ENCODE data around the gene SOX13. TPM values are rescaled to one million over a fixed set of nuclear protein-coding genes. Genes with fewer than 3 reads are reported as not detected.
"Not testable (repeated sequence)": the region's sequence is repeated elsewhere in the genome, so short reads cannot be mapped to it uniquely, and the experiment has no call there.

SOX13 gene
- total RNA-seq, 1 experiment from 2014 or later = 171 TPM

DNA sequence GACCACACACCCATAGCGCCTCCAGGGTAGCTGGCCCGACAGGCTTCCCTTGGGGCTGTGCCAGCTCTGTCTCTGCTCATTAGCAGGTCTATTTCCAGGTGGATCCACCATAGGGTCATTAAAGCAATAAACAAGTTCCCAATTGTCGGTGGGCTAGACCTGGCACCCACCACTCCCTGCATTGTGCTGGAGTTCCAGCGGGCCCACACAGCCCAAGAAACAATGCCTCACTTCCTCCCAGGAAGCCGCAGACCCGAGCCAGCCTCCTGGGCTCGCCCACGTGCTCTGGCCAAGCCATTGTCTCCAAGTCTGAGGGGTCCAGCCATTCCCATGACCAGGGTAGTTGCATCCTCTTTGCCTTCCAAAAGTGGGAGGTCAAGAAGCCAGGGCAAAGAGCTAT, 27.5 kb upstream of the SOX13 start (continued):
- TF ChIP-seq, protein P1, sequence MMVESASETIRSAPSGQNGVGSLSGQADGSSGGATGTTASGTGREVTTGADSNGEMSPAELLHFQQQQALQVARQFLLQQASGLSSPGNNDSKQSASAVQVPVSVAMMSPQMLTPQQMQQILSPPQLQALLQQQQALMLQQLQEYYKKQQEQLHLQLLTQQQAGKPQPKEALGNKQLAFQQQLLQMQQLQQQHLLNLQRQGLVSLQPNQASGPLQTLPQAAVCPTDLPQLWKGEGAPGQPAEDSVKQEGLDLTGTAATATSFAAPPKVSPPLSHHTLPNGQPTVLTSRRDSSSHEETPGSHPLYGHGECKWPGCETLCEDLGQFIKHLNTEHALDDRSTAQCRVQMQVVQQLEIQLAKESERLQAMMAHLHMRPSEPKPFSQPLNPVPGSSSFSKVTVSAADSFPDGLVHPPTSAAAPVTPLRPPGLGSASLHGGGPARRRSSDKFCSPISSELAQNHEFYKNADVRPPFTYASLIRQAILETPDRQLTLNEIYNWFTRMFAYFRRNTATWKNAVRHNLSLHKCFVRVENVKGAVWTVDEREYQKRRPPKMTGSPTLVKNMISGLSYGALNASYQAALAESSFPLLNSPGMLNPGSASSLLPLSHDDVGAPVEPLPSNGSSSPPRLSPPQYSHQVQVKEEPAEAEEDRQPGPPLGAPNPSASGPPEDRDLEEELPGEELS (CRISPR knock-in tag; IDR thresholded peaks at IDR 0.05) = no peak
- TF ChIP-seq NR2C2 (CRISPR knock-in tag; IDR thresholded peaks at IDR 0.05) = no peak
- TF ChIP-seq, protein P2, sequence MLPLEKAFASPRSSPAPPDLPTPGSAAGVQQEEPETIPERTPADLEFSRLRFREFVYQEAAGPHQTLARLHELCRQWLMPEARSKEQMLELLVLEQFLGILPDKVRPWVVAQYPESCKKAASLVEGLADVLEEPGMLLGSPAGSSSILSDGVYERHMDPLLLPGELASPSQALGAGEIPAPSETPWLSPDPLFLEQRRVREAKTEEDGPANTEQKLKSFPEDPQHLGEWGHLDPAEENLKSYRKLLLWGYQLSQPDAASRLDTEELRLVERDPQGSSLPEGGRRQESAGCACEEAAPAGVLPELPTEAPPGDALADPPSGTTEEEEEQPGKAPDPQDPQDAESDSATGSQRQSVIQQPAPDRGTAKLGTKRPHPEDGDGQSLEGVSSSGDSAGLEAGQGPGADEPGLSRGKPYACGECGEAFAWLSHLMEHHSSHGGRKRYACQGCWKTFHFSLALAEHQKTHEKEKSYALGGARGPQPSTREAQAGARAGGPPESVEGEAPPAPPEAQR (CRISPR knock-in tag; IDR thresholded peaks at IDR 0.05) = no peak
- TF ChIP-seq TEAD1 (CRISPR knock-in tag; IDR thresholded peaks at IDR 0.05) = no peak
- TF ChIP-seq FOXP1 (CRISPR knock-in tag; IDR thresholded peaks at IDR 0.05; ENCODE audit: borderline replicate concordance) = no peak
- TF ChIP-seq SMAD4 (CRISPR knock-in tag; IDR thresholded peaks at IDR 0.05) = no peak
- TF ChIP-seq, protein P3, sequence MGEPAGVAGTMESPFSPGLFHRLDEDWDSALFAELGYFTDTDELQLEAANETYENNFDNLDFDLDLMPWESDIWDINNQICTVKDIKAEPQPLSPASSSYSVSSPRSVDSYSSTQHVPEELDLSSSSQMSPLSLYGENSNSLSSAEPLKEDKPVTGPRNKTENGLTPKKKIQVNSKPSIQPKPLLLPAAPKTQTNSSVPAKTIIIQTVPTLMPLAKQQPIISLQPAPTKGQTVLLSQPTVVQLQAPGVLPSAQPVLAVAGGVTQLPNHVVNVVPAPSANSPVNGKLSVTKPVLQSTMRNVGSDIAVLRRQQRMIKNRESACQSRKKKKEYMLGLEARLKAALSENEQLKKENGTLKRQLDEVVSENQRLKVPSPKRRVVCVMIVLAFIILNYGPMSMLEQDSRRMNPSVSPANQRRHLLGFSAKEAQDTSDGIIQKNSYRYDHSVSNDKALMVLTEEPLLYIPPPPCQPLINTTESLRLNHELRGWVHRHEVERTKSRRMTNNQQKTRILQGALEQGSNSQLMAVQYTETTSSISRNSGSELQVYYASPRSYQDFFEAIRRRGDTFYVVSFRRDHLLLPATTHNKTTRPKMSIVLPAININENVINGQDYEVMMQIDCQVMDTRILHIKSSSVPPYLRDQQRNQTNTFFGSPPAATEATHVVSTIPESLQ (CRISPR knock-in tag; IDR thresholded peaks at IDR 0.05) = no peak

DNA sequence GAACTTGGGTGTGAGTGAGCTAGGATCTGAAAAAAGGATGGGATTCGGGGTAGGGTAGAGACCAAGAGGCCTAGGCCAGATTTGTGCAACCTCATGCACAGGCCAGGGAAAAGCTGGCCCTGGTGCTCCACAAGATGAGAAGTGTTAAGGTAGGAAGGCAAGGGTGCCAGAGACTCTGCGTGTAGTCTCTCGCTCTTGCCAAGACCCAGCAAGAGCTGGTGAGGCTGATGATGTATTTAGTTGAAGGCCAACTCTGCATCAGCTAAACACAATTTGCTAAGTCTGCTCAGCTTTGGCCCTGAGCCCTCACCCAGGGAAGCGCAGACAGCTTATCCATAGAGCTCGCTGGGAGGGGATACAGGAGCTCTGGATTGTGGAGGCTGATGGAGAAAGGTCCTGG, 26.6 kb upstream of the SOX13 start:
- Mint-ChIP-seq H3K27ac (no peak overlapping the region), H3K36me3 (no peaks in the 10 kb centered on the region), H3K9me3 (no peaks in the 10 kb centered on the region), H3K27me3 (ENCODE audit: low read depth) (peaks cover 4% of the 10 kb centered on the region; the same call in 1 of the 2 replicates), H3K4me1 (peaks cover 9% of the 10 kb centered on the region), H3K4me3 (no peak overlapping the region)
- ChIA-PET POLR2A (interaction anchor here (0.6 kb wide), 1 partner anchor 20 kb away, joined by 3 read pairs; no protein-coding TSS in a partner anchor), CTCF (interaction anchor here (0.9 to 1.0 kb wide), 2 partner anchors 83 to 175 kb away, joined by 3 read pairs; no protein-coding TSS in a partner anchor)
- no peak for DNase-seq (ENCODE audit: low spot score)
- ATAC-seq = no peak
- no peak for TF ChIP-seq GABPB1 (CRISPR knock-in tag; IDR thresholded peaks at IDR 0.05)
- TF ChIP-seq, protein P4, sequence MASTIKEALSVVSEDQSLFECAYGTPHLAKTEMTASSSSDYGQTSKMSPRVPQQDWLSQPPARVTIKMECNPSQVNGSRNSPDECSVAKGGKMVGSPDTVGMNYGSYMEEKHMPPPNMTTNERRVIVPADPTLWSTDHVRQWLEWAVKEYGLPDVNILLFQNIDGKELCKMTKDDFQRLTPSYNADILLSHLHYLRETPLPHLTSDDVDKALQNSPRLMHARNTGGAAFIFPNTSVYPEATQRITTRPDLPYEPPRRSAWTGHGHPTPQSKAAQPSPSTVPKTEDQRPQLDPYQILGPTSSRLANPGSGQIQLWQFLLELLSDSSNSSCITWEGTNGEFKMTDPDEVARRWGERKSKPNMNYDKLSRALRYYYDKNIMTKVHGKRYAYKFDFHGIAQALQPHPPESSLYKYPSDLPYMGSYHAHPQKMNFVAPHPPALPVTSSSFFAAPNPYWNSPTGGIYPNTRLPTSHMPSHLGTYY (CRISPR knock-in tag; IDR thresholded peaks at IDR 0.05) = no peak
- TF ChIP-seq ZNF219 (CRISPR knock-in tag; IDR thresholded peaks at IDR 0.05; ENCODE audit: borderline replicate concordance) = no peak
- TF ChIP-seq, protein P5, sequence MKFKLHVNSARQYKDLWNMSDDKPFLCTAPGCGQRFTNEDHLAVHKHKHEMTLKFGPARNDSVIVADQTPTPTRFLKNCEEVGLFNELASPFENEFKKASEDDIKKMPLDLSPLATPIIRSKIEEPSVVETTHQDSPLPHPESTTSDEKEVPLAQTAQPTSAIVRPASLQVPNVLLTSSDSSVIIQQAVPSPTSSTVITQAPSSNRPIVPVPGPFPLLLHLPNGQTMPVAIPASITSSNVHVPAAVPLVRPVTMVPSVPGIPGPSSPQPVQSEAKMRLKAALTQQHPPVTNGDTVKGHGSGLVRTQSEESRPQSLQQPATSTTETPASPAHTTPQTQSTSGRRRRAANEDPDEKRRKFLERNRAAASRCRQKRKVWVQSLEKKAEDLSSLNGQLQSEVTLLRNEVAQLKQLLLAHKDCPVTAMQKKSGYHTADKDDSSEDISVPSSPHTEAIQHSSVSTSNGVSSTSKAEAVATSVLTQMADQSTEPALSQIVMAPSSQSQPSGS (CRISPR knock-in tag; IDR thresholded peaks at IDR 0.05; ENCODE audit: borderline replicate concordance, low read depth) = no peak
- TF ChIP-seq SOX15 (CRISPR knock-in tag; IDR thresholded peaks at IDR 0.05) = no peak
- no peak for TF ChIP-seq ZNF416 (CRISPR knock-in tag; IDR thresholded peaks at IDR 0.05)
- TF ChIP-seq KAT7 (CRISPR knock-in tag; IDR thresholded peaks at IDR 0.05; ENCODE audit: borderline replicate concordance) = no peak
- TF ChIP-seq, protein P2 (CRISPR knock-in tag; IDR thresholded peaks at IDR 0.05) = no peak
- TF ChIP-seq, protein P6, sequence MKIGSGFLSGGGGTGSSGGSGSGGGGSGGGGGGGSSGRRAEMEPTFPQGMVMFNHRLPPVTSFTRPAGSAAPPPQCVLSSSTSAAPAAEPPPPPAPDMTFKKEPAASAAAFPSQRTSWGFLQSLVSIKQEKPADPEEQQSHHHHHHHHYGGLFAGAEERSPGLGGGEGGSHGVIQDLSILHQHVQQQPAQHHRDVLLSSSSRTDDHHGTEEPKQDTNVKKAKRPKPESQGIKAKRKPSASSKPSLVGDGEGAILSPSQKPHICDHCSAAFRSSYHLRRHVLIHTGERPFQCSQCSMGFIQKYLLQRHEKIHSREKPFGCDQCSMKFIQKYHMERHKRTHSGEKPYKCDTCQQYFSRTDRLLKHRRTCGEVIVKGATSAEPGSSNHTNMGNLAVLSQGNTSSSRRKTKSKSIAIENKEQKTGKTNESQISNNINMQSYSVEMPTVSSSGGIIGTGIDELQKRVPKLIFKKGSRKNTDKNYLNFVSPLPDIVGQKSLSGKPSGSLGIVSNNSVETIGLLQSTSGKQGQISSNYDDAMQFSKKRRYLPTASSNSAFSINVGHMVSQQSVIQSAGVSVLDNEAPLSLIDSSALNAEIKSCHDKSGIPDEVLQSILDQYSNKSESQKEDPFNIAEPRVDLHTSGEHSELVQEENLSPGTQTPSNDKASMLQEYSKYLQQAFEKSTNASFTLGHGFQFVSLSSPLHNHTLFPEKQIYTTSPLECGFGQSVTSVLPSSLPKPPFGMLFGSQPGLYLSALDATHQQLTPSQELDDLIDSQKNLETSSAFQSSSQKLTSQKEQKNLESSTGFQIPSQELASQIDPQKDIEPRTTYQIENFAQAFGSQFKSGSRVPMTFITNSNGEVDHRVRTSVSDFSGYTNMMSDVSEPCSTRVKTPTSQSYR (CRISPR knock-in tag; IDR thresholded peaks at IDR 0.05) = no peak
- TF ChIP-seq CREM (CRISPR knock-in tag; IDR thresholded peaks at IDR 0.05) = no peak
- TF ChIP-seq, protein P7, sequence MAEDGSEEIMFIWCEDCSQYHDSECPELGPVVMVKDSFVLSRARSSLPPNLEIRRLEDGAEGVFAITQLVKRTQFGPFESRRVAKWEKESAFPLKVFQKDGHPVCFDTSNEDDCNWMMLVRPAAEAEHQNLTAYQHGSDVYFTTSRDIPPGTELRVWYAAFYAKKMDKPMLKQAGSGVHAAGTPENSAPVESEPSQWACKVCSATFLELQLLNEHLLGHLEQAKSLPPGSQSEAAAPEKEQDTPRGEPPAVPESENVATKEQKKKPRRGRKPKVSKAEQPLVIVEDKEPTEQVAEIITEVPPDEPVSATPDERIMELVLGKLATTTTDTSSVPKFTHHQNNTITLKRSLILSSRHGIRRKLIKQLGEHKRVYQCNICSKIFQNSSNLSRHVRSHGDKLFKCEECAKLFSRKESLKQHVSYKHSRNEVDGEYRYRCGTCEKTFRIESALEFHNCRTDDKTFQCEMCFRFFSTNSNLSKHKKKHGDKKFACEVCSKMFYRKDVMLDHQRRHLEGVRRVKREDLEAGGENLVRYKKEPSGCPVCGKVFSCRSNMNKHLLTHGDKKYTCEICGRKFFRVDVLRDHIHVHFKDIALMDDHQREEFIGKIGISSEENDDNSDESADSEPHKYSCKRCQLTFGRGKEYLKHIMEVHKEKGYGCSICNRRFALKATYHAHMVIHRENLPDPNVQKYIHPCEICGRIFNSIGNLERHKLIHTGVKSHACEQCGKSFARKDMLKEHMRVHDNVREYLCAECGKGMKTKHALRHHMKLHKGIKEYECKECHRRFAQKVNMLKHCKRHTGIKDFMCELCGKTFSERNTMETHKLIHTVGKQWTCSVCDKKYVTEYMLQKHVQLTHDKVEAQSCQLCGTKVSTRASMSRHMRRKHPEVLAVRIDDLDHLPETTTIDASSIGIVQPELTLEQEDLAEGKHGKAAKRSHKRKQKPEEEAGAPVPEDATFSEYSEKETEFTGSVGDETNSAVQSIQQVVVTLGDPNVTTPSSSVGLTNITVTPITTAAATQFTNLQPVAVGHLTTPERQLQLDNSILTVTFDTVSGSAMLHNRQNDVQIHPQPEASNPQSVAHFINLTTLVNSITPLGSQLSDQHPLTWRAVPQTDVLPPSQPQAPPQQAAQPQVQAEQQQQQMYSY (CRISPR knock-in tag; IDR thresholded peaks at IDR 0.05) = no peak

DNA sequence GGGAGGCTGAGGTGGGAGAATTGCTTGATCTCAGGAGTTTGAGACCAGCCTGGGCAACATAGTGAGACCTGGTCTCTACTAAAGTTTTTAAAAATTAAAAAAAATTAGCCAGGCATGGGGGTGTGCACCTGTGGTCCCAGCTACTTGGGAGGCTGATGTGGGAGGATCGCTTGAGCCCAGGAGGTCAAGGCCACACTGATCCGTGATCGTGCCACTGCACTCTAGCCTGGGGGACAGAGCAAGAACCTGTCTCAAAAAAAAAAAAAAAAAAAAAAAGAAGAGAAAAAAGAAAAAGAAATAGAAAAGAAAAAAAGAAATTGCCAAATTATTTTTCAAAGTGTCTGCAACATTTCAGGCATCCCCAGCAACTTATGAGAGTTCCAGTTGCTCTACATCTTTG, 24.1 kb upstream of the SOX13 start:
- H3K4me3 Mint-ChIP-seq; H3K4me1 Mint-ChIP-seq; DNase-seq (ENCODE audit: low spot score); H3K27ac Mint-ChIP-seq; H3K9me3 Mint-ChIP-seq; H3K36me3 Mint-ChIP-seq; ATAC-seq; H3K27me3 Mint-ChIP-seq (ENCODE audit: low read depth); POLR2A ChIA-PET: not testable (repeated sequence)
- CTCF ChIA-PET = interaction anchor here (1.1 kb wide), 1 partner anchor 177 kb away, joined by 3 read pairs; no protein-coding TSS in a partner anchor

All from WTC11 (cell line).